Keratinocyte (primary cell): ENCODE results near the gene ZNF524.
"Not testable (repeated sequence)": the region's sequence is repeated elsewhere in the genome, so short reads cannot be mapped to it uniquely, and the experiment has no call there.

ENCODE experiments used
- EZH2 ChIP-seq: IDR thresholded peaks from one replicate; pipeline ENCODE4 v1.6.1; 2012; ENCODE audit warnings: inconsistent platforms, mild to moderate bottlenecking, low read length, moderate library complexity
- TF ChIP-seq, protein P1 (sequence below), 3 experiments: IDR thresholded peaks in 1 of 3; conservative IDR thresholded peaks in 1 of 3; optimal IDR thresholded peaks in 1 of 3; 2 replicates in 2 of 3; 3 replicates in 1 of 3; pipeline versions ENCODE3 to v1.5.1; 2011; ENCODE audit warnings: low read length in 3 of 3, mild to moderate bottlenecking in 3 of 3, moderate library complexity in 2 of 3, control low read depth in 1 of 3, inconsistent platforms in 1 of 3; ENCODE audit not compliant: insufficient read depth in 2 of 3; ENCODE audit errors: extremely low read depth in 1 of 3

- TF ChIP-seq, protein P1, sequence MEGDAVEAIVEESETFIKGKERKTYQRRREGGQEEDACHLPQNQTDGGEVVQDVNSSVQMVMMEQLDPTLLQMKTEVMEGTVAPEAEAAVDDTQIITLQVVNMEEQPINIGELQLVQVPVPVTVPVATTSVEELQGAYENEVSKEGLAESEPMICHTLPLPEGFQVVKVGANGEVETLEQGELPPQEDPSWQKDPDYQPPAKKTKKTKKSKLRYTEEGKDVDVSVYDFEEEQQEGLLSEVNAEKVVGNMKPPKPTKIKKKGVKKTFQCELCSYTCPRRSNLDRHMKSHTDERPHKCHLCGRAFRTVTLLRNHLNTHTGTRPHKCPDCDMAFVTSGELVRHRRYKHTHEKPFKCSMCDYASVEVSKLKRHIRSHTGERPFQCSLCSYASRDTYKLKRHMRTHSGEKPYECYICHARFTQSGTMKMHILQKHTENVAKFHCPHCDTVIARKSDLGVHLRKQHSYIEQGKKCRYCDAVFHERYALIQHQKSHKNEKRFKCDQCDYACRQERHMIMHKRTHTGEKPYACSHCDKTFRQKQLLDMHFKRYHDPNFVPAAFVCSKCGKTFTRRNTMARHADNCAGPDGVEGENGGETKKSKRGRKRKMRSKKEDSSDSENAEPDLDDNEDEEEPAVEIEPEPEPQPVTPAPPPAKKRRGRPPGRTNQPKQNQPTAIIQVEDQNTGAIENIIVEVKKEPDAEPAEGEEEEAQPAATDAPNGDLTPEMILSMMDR (optimal IDR thresholded peaks at IDR 0.05 in 1 of 3, IDR thresholded peaks at IDR 0.05 in 1 of 3, conservative IDR thresholded peaks at IDR 0.05 in 1 of 3; ENCODE audit: extremely low read depth in 1 of 3, insufficient read depth in 2 of 3, low read length in 3 of 3): not testable (repeated sequence)
- TF ChIP-seq EZH2: not testable (repeated sequence)
These were observed 26.2 kb upstream of the ZNF524 start for GRCh38 chr19:55573929-55574328.
